RKO (cell line): ENCODE results near the gene KBTBD4.
"Not testable (repeated sequence)": the region's sequence is repeated elsewhere in the genome, so short reads cannot be mapped to it uniquely, and the experiment has no call there.

Experiments
- DNase-seq: peaks from one replicate; pipeline ENCODE4 v3.0.0-alpha.2; 2016; ENCODE audit warnings: low spot score

The KBTBD4 gene

DNA sequence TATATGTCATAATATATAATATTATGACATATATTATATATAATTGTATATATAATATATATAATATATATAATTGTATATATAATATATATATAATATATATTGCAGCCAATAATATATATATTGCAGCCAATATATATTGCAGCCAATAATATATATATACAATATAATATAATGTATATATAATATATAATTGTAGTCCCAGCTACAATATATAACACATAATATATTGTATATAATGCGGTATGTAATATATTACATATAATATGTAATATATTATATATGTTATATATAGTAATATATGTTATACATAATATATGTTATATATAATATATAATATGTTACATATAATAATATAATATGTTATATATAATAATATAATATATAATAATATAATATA lies 20.1 kb downstream of the KBTBD4 start:
- no peak for DNase-seq

DNA sequence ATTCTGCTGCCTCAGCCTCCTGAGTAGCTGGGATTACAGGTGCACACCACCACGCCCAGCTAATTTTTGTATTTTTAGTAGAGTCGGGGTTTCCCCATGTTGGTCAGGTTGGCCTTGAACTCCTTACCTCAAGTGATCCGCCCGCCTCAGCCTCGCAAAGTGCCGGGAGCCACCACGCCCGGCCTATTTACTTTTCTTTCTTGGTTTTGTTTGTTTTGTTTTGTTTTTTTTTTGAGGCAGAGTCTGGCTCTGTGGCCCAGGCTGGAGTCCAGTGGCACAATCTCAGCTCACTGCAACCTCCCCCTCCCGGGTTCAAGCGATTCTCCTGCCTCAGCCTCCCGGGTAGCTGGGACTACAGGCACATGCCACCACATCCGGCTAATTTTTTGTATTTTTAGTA lies 21.8 kb downstream of the KBTBD4 start:
- not testable (repeated sequence) for DNase-seq

DNA sequence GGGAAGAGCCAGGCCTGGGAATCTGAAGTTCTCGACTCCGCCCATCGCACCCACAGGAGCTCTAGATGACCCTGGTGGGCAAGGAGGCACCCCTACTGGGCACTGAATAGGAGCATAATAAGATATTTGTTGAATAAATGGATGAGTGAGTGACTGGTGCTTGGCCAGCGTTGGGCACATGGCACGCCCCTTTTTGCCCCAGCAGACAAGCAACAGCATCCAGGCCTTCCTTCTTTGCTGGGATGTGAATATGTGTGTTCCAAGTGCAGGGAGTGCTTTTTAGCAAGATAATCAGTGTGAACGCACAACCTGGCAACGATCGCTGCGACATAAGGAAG lies 25.4 kb downstream of the KBTBD4 start:
- DNase-seq, result no peak

DNA sequence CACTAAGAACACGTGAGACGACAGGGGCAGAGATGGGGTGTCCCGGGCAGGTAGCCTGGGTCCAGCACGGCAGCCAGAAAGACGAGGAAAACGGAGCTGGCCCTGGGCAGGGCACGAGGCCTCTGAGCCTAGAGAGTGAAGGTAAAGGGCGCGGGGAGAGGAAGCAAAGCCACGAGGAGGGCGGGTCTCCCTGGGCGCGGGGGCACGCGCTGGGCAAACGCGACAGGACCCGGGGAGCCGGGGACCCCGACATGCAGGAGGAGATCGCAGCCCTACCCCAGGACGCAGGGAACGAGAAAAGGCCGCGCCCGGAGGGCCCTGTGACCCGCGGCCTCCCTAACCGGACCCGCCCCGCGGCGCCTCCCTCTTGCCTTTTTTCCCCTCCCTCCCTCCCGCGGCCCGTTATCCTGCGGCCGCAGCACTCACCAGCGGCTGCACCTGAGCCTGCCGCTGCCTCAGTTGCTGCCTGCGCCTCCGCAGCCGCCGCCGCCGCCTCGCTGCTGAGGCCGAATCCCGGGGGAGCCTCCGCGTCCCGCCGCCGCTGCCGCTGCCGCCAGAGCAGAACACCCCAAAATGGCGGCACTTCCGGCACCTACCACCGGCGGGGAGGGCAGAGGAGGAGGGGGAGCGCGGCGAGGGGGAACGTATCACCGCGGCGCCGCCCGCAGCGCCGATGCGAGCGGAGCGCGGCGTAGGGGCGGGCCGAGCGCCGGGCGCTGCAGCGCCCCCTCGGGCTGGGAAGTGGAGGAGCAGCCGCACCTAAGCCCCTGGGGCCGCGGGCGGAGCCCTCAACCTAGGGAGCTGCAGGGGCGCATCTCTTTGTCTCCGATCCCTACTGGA lies 26.0 kb downstream of the KBTBD4 start, which contains the start of gene CELF1:
CELF1 (minus strand) TSS at position 567 of the 840 bp plus-strand sequence. CDS start 53,609 bp downstream, outside the sequence.
- DNase-seq, result peak; percentile 89

DNA sequence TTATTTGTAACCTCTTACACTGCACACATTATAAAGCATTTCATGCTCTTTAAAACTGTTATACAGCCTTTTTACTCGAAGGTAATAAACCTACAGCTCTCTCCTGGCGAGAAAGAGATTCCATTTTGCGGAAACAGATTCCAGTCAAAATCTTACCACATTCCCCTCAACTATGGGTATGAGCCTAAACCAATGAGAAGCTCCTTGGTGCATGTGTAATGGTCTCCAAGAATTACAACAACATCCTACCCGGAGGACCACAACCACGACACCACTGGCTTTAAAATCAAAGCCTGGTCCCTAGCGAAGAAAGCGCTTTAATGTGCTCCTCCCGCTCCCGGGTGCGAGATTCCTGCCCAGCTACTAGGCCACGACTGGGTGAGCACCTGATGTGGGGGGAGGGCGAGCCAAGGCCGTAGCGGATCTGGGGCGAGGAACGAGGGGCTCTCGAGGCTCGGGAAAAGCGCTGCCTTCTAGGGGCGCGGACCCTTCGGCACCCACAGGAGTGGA lies 26.7 kb downstream of the KBTBD4 start:
- DNase-seq, result peak; percentile 53

DNA sequence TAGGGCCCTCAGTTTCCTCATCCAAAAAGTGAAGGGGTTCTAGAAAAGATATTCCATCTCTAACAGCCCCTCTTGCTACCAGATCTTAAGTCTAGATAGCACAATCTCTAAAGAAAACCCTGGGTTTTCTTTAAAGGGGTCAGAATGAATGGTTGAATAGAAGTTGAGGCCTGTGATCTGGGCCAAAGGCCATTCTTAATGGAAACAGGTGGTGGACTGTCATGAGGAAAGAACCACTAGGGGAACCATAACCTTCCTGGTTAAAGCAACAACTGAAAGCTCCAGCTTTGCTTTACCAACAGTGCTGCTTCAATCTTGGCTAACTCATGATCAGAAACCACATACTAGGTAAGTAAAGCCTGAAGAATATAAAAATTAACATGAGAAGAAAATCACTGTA lies 27.7 kb downstream of the KBTBD4 start:
- peak; percentile 74 for DNase-seq

DNA sequence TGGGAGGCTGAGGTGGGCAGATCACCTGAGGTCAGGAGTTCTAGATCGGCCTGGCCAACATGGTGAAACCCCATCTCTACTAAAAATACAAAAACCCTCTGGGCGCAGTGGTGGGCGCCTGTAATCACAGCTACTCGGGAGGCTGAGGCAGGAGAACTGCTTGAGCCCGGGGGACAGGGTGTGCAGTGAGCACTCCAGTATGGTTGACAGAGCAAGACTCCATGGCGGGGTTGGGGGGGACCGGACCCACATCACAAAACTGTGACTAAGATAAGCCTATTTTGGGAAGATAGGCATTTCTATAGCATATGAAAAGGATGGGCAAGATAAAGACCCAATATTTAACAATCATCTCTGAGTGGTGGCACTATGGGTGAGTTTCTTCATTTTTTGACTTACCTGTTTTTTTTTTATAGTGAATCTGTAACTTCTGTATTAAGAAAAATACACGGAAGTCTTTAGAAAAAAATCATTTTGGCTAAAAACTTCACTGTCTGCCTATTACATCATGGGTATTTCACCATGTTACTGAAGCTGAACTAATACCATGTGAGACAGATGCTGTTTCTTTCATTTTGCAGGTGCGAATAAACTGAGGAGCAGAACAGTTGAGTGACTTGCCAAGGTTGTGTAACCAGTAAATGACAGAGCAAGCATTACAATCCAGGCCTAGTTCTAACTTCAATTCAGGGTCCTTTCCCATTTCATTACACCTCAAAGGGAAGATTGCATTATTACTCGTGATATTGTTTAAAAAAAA lies 28.3 kb downstream of the KBTBD4 start:
- DNase-seq, result no peak

DNA sequence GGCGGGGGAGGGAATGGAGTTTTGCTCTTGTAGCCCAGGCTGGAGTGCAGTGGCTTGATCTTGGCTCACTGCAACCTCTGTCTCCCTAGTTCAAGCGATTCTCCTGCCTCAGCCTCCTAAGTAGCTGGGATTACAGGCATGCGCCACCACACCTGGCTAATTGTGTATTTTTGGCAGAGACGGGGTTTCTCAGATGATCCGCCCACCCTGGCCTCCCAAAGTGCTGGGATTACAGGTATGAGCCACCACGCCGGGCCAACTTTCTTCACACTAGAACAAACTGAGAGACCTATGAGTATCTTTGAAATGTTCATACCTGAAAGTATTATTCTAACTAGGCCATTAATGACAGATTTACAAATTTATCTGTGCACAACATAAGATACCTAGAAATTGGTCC lies 32.5 kb downstream of the KBTBD4 start:
- DNase-seq, result not testable (repeated sequence)

DNA sequence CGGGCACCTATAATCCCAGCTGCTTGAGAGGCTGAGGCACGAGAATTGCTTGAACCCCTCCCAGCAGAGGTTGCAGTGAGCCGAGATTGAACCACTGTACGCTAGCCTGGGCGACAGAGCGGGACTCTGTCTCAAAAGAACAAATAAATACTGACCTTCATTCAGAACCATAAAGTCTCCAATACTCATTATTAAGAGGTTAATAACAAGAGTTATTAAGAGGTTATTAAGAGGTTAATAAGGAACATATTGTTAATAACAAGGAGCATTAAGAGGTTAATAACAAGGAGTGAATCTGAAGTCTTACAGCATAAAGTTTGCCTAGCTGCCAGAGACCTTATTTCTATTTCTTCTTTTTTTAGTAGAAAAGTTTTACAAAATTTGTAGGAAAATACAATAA lies 33.5 kb downstream of the KBTBD4 start:
- DNase-seq, result no peak

DNA sequence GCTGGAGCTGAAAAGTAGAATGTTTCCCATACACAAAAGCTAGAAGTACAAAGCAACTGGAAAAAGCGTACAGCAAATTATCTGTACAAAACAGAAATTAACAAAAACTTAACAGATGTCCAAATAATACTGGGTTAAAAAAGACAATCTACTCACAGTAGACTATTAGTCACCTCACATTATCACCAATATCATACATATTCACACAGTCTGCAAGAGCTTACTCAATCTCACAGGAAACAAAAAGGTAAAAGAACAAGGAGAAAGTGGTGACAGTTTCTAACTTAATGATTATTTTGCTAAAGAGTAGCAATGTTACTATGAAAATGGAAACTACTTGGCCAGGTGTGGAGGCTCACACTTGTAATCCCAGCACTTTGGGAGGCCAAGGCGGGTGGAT lies 37.7 kb downstream of the KBTBD4 start:
- DNase-seq, result no peak

DNA sequence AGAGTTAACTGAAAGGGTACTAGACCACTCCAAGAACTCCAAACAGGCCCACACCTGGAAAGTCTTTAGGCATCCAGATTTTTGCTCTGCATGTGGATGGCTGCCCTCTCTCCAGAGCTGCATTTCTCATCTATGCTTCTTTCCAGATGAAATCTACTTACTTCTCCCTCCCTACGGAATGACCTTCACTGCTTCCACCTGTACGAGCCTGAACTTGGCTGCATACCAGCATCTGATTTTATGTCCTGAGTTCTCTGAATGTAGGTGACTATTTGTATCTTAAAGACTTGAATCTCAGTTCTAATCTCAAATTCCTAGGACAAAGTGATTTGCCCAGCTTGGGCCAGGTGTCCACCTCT lies 39.1 kb downstream of the KBTBD4 start:
- DNase-seq, result no peak

DNA sequence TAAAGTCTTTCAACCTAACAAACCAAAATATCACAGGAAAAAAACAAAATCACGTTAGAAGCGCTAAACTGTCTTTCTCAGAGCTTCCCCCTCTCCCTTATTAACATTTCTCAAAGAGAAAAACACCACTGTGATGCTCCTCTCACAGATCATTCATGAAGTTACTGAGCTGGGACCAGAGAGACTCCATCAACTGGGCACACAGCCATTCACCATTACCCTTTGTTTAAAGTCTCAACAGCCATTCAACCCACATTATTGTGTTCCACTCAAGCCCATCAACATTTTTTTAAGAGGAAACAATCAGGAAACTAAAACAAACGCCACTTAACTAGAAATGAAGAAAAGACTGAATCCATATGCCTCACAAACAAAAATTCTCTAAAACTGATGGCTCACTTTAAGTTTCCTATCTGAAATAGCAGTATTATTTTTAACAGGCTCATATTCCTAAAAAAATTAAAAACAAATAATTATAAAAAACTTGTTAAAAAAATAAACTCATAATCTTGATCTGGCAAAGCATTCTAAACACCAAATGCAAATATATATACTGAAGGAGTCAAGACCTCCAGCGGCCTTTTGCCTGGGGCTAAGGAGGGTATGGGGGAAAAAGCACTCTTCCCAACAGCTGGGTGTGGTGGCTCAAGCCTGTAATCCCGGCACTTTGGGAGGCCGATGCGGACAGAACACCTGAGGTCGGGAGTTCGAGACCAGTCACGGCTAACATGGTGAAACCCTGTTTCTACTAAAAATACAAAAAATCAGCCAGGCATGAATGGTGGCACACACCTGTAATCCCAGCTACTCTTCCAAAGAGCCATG lies 39.8 kb downstream of the KBTBD4 start:
- DNase-seq, result no peak

DNA sequence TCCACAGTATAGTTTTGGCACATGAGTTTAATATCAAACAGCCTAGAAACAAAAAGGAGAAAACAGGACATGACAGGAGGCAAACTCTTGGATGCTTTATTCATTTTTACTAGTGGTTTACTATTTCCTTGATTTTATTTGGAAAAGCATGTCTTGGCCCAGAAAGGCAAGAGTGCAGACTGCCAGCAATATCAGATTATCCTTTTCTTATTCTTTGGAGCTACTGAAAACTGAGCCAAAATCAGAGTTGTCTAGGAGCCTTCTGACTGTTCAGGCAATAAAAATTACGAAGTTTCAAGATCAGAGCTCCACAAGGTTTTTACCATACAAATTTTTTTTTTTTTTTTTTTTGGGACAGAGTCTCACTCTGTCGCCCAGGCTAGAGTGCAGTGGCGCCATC lies 41.9 kb downstream of the KBTBD4 start:
- DNase-seq, result no peak

DNA sequence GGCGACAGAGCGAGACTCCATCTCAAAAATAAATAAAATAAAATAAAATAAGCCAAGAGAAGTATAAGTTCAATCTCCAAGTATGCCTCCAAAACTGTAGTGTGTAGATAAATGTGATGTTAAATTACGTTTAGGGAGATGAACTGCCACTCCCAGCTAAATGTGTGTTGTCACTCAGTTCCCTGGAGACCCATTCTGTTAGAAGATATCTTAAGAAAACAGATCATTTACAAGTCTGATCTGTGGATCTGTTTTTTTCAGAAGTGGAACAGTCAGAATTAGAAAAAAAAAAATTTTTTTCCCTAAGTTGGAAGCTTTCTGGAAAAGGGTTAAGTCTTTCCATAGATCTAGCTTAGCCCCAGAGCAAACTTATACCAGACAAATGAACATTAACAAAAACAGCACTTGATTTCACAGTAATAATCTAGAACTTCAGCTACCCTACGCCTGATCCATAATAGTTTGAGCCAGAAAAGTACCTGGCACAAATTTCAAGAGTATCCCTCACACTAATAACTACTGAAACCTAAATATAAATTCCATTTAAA lies 44.0 kb downstream of the KBTBD4 start:
- DNase-seq, result no peak

DNA sequence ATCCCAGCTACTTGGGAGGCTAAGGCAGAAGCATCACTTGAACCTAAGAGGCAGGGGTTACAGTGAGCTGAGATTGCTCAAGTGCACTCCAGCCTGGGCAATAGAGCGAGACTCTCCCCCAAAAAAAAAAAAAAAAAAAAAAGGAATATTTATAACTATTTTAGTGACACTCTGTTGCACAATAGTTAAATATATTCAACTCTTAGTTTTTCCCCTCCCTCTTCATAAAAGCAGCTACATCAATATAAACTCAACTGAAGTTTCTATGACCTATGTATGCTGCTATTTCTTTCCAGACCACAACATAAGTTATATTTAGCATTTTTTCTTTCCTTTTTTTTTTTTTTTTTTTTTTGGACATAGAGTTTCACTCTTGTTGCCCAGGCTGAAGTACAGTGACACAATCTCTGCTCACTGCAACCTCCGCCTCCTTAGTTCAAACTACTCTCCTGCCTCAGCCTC lies 45.0 kb downstream of the KBTBD4 start:
- DNase-seq, result no peak

DNA sequence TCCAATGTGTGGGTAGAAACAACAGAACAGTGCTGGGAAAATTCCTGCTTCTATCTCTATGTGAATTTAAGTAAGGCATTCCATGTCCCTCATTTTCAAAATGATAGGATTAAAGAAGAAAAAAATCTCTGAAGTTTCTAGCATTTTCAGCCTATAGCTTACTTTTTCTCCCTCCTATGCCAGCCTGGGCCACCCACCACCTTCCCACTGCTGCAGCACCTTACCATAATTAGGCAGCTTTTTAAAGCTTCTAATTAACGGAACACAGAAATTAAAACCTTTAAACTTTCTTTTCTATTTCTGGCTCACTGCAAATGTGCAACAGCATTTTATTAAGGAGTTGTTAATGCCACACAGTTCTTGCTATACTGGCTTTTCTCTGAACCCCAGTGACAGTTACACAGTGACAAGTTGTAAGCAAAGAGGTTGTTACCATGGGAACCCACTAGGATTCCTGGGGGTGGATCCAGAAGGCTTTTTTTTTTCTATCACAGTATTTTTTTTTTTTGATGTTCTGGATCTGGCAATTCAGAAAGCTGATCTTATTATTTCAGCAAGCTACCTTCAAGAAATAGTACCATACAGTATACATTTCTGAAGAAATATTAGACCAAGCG lies 46.1 kb downstream of the KBTBD4 start:
- DNase-seq, result no peak

DNA sequence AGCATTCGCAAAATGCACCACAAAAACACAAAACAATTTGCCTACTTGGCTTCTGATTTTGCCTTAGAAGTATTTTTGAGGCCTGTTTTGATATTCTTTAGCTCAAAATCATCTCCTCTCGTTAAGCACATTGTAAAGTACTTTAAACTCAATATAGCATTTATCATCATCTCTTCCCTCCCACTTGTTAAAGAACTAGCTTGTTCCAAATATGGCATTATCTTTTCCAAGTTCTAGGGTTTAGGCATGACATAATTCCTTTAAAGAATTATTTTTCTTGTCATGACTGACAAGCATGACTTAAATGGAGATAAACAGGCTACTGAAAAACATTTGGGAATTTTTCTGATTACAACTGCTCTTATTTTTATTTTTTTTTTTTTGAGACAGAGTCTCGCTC lies 47.1 kb downstream of the KBTBD4 start:
- DNase-seq, result no peak

DNA sequence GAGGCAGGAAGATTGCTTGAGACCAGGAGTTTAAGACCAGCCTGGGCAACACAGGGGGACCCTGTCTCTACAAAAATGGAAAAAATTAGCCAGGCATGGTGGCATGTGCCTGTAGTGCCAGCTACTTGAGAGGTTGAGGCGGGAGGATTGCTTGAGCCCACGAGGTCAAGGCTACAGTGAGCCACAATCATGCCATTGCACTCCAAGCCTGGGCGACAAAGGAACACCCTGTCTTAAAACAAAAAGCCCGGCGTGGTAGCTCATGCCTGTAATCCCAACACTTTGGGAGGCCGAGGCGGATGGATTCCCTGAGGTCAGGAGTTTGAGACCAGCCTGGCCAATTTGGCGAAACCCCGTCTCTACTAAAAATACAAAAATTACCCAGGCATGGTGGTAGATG lies 48.0 kb downstream of the KBTBD4 start:
- not testable (repeated sequence) for DNase-seq

DNA sequence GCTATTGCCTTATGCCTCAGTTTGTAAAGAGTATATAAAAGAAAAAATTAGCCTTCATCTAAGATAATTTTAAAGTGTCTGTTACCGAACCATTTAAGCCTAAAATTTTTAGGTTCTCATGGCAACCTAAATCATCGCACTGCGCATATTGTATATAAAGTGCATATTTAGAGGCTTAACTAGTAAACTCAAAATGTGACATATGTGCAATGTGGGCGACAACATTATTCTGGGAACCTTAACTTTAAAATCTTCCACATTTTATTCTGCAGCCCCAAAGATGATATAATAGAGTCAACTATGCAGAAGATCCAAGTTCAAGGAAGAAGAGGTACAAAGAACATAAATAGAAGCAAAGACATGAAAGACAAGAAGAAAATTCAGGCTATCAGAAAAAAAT lies 48.8 kb downstream of the KBTBD4 start:
- DNase-seq, result no peak

DNA sequence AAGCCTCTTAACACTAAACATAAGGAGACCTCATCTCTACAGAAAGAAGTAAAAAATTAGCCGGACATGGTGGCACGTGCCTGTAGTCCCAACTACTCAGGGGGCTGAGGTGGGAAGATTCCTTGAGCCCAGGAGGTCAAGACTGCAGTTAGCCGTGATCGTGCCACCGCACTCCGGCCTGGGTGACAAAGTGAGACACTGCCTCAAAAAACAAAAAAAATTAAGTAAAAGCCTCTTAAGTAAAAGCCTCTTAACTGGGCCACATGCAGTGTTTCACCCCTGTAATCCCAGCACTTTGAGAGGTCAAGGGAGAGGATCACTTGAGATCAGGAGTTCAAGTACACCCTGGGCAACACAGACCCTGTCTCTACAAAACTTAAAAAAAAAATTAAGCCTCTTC lies 51.6 kb downstream of the KBTBD4 start:
- DNase-seq, result no peak

DNA sequence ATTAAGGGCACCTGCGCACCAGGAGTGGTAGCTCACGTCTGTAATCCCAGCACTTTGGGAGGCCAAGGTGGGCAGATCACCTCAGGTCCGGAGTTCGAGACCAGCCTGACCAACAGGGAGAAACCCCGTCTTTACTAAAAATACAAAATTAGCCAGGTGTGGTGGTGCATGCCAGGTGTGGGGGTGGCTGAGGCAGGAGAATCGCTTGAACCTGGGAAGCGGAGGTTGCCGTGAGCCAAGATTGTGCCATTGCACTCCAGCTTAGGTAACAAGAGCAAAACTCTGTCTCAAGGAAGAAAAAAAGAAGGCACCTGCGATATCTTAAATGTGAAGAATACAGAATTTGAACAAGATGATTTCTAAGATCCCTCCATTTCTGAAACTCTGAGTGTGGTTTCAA lies 52.7 kb downstream of the KBTBD4 start:
- DNase-seq, result not testable (repeated sequence)
